ENCODE data around the gene CEMIP2. TPM values are rescaled to one million over a fixed set of nuclear protein-coding genes. Genes with fewer than 3 reads are reported as not detected.

Gene CEMIP2, protein sequence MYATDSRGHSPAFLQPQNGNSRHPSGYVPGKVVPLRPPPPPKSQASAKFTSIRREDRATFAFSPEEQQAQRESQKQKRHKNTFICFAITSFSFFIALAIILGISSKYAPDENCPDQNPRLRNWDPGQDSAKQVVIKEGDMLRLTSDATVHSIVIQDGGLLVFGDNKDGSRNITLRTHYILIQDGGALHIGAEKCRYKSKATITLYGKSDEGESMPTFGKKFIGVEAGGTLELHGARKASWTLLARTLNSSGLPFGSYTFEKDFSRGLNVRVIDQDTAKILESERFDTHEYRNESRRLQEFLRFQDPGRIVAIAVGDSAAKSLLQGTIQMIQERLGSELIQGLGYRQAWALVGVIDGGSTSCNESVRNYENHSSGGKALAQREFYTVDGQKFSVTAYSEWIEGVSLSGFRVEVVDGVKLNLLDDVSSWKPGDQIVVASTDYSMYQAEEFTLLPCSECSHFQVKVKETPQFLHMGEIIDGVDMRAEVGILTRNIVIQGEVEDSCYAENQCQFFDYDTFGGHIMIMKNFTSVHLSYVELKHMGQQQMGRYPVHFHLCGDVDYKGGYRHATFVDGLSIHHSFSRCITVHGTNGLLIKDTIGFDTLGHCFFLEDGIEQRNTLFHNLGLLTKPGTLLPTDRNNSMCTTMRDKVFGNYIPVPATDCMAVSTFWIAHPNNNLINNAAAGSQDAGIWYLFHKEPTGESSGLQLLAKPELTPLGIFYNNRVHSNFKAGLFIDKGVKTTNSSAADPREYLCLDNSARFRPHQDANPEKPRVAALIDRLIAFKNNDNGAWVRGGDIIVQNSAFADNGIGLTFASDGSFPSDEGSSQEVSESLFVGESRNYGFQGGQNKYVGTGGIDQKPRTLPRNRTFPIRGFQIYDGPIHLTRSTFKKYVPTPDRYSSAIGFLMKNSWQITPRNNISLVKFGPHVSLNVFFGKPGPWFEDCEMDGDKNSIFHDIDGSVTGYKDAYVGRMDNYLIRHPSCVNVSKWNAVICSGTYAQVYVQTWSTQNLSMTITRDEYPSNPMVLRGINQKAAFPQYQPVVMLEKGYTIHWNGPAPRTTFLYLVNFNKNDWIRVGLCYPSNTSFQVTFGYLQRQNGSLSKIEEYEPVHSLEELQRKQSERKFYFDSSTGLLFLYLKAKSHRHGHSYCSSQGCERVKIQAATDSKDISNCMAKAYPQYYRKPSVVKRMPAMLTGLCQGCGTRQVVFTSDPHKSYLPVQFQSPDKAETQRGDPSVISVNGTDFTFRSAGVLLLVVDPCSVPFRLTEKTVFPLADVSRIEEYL (N-terminal part only)
- 36.1 and 47.4 TPM in 2 replicates for total RNA-seq

DNA sequence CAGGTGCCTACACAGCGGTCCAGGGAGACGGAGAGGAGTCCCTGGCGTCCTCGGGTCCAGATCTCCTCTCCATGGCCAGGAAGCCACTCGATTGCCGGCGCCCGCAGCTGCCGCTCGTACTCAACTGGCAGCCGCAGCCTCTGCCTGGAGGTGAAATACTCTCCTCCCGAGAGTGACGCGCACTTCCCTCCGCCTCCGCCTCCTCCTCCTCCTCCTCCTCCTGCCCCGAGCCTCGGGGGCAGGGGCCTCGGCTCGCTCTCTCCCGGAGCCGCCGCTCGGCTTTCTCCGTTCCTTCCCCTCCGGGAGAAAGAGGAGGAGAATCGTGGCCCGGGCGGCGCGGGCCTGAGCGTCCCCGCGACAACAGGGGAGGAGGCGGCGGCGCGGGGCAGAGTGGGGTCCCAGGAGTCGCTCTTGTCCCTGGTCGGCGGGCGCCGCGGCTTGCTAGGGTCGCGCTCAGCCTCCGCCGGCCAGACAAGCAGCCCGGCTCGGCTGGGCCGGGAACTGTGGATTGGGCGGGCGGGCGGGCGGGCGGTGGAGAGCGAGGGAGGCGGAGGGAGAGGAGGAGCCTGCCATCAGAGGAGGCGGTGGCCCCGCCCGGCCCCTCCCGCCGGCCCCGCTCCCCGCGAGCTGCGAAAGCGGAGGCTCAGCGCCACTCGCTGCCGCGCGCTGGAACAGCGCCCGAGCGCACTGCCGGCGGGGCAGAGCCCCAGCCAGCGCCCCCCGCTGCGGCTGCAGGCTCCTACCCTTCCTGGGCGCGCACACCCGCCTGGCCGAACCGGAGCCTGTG lies at the start of gene CEMIP2:
CEMIP2 (minus strand) TSS at position 126 of the 787 bp plus-strand sequence. CDS start 18,140 bp downstream, outside the sequence.

Other genes starting within 250 kb of the CEMIP2 start
- gene ABHD17B, start 142.7 kb upstream of the CEMIP2 start, total RNA-seq, result 10.9 and 11.7 TPM in 2 replicates
- gene C9orf85, start 143.1 kb upstream of the CEMIP2 start, total RNA-seq, result 5.8 and 7.1 TPM in 2 replicates

All from bronchus fibroblast of lung (primary cell).